T-helper 1 cell treated with Interleukin-12 subunit alpha and Interleukin-12 subunit beta and Interleukin-4 antibody, amounts not matched to agents 30 μg/mL and 1 μg/mL, for 36 hours (primary cell): ENCODE data around the gene NANP.
"Not testable (repeated sequence)": the region's sequence is repeated elsewhere in the genome, so short reads cannot be mapped to it uniquely, and the experiment has no call there.

Source experiments
- H3K27ac Mint-ChIP-seq: one replicate; pipeline ENCODE4 v1.8.0; 2021; ENCODE audit warnings: mild to moderate bottlenecking, mixed read lengths
- H3K27me3 Mint-ChIP-seq: one replicate; pipeline ENCODE4 v1.8.0; 2021; ENCODE audit warnings: low read depth, mixed read lengths
- H3K36me3 Mint-ChIP-seq: one replicate; pipeline ENCODE4 v1.8.0; 2021; ENCODE audit warnings: low read depth, mixed read lengths
- H3K4me1 Mint-ChIP-seq: one replicate; pipeline ENCODE4 v1.8.0; 2021; ENCODE audit warnings: low read depth, mixed read lengths
- H3K4me3 Mint-ChIP-seq: one replicate; pipeline ENCODE4 v1.8.0; 2021; ENCODE audit warnings: mild to moderate bottlenecking, moderate library complexity, mixed read lengths
- H3K9me3 Mint-ChIP-seq: one replicate; pipeline ENCODE4 v1.8.0; 2021; ENCODE audit warnings: mixed read lengths

The NANP gene

GRCh38 chr20:25623736-25624499 lies at the start of gene NANP:
Gene NANP, minus strand, starts transcription at chr20:25624014. Its CDS starts 66 bp downstream, at chr20:25623948.
- H3K4me1 Mint-ChIP-seq = peaks cover 28% of the 10 kb centered on the region
- peak within 1 kb of the TSS; percentile 90 for H3K4me3 Mint-ChIP-seq
- H3K27ac Mint-ChIP-seq = peak within 1 kb of the TSS; percentile 93
- H3K9me3 Mint-ChIP-seq = peaks cover 16% of the 10 kb centered on the region
- H3K36me3 Mint-ChIP-seq = peaks cover 12% of the 10 kb centered on the region
- H3K27me3 Mint-ChIP-seq = no peaks in the 10 kb centered on the region

- H3K36me3 Mint-ChIP-seq = peaks cover 39% of the 10 kb centered on the region
Observed at GRCh38 chr20:25672659-25673235, 48.9 kb upstream of the NANP start.

GRCh38 chr20:25669826-25670422 lies 46.1 kb upstream of the NANP start:
- peaks cover 18% of the 10 kb centered on the region for H3K36me3 Mint-ChIP-seq
- H3K27ac Mint-ChIP-seq = no peak overlapping the region
- H3K4me1 Mint-ChIP-seq = no peaks in the 10 kb centered on the region
- H3K9me3 Mint-ChIP-seq = no peaks in the 10 kb centered on the region
- no peaks in the 10 kb centered on the region for H3K27me3 Mint-ChIP-seq
- H3K4me3 Mint-ChIP-seq = no peak overlapping the region

More at GRCh38 chr20:25672659-25673235, 48.9 kb upstream of the NANP start:
- Mint-ChIP-seq H3K9me3 (no peaks in the 10 kb centered on the region), H3K4me1 (peaks cover 7% of the 10 kb centered on the region), H3K4me3 (no peak overlapping the region), H3K27ac (no peak overlapping the region), H3K27me3 (no peaks in the 10 kb centered on the region)

GRCh38 chr20:25668446-25668845 lies 44.6 kb upstream of the NANP start:
- H3K9me3 Mint-ChIP-seq = no peaks in the 10 kb centered on the region
- H3K36me3 Mint-ChIP-seq = peaks cover 6% of the 10 kb centered on the region
- H3K4me3 Mint-ChIP-seq = no peak overlapping the region
- H3K4me1 Mint-ChIP-seq = no peaks in the 10 kb centered on the region
- H3K27ac Mint-ChIP-seq = no peak overlapping the region
- H3K27me3 Mint-ChIP-seq = no peaks in the 10 kb centered on the region

- H3K27ac Mint-ChIP-seq = no peak overlapping the region
- no peaks in the 10 kb centered on the region for H3K27me3 Mint-ChIP-seq
Observed at GRCh38 chr20:25659999-25660398, 36.2 kb upstream of the NANP start.

GRCh38 chr20:25654487-25654886 lies 30.7 kb upstream of the NANP start:
- no peaks in the 10 kb centered on the region for H3K27me3 Mint-ChIP-seq
- H3K36me3 Mint-ChIP-seq = peaks cover 1% of the 10 kb centered on the region
- H3K9me3 Mint-ChIP-seq = no peaks in the 10 kb centered on the region
- H3K4me3 Mint-ChIP-seq = no peak overlapping the region
- H3K27ac Mint-ChIP-seq = no peak overlapping the region
- peaks cover 2% of the 10 kb centered on the region for H3K4me1 Mint-ChIP-seq

More at GRCh38 chr20:25659999-25660398, 36.2 kb upstream of the NANP start:
- Mint-ChIP-seq H3K4me3 (no peak overlapping the region), H3K36me3 (no peaks in the 10 kb centered on the region), H3K9me3 (no peaks in the 10 kb centered on the region), H3K4me1 (peaks cover 2% of the 10 kb centered on the region)

GRCh38 chr20:25652866-25653265 lies 29.1 kb upstream of the NANP start:
- not testable (repeated sequence) for H3K4me3 Mint-ChIP-seq, H3K27ac Mint-ChIP-seq, H3K36me3 Mint-ChIP-seq, H3K9me3 Mint-ChIP-seq, H3K27me3 Mint-ChIP-seq, H3K4me1 Mint-ChIP-seq

GRCh38 chr20:25644814-25645213 lies 21.0 kb upstream of the NANP start:
- Mint-ChIP-seq H3K4me1 (peaks cover 4% of the 10 kb centered on the region), H3K9me3 (peaks cover 6% of the 10 kb centered on the region), H3K27ac (no peak overlapping the region), H3K36me3 (peaks cover 21% of the 10 kb centered on the region), H3K27me3 (no peaks in the 10 kb centered on the region), H3K4me3 (no peak overlapping the region)

- H3K36me3 Mint-ChIP-seq = peaks cover 20% of the 10 kb centered on the region
- no peak overlapping the region for H3K27ac Mint-ChIP-seq
- H3K9me3 Mint-ChIP-seq = peaks cover 6% of the 10 kb centered on the region
- no peaks in the 10 kb centered on the region for H3K27me3 Mint-ChIP-seq
- no peak overlapping the region for H3K4me3 Mint-ChIP-seq
- H3K4me1 Mint-ChIP-seq = peaks cover 4% of the 10 kb centered on the region
Observed at GRCh38 chr20:25643716-25644115, 19.9 kb upstream of the NANP start.

GRCh38 chr20:25637247-25637646 lies 13.4 kb upstream of the NANP start:
- Mint-ChIP-seq H3K9me3 (peaks cover 18% of the 10 kb centered on the region), H3K4me1 (peaks cover 2% of the 10 kb centered on the region), H3K27ac (no peak overlapping the region), H3K4me3 (no peak overlapping the region), H3K36me3 (peaks cover 30% of the 10 kb centered on the region), H3K27me3 (no peaks in the 10 kb centered on the region)

- no peaks in the 10 kb centered on the region for H3K27me3 Mint-ChIP-seq
- no peak overlapping the region for H3K4me3 Mint-ChIP-seq
- H3K9me3 Mint-ChIP-seq = peaks cover 44% of the 10 kb centered on the region
- H3K4me1 Mint-ChIP-seq = peaks cover 2% of the 10 kb centered on the region
- peaks cover 26% of the 10 kb centered on the region for H3K36me3 Mint-ChIP-seq
- H3K27ac Mint-ChIP-seq = no peak overlapping the region
Observed at GRCh38 chr20:25632940-25633790, 9.4 kb upstream of the NANP start.

GRCh38 chr20:25630615-25631014 lies 6.8 kb upstream of the NANP start:
- H3K4me3 Mint-ChIP-seq, H3K27me3 Mint-ChIP-seq, H3K27ac Mint-ChIP-seq, H3K4me1 Mint-ChIP-seq: not testable (repeated sequence)
- peaks cover 22% of the 10 kb centered on the region for H3K36me3 Mint-ChIP-seq
- peaks cover 38% of the 10 kb centered on the region for H3K9me3 Mint-ChIP-seq

- Mint-ChIP-seq H3K4me3 (no peak overlapping the region), H3K4me1 (peaks cover 2% of the 10 kb centered on the region), H3K27ac (no peak overlapping the region), H3K9me3 (peaks cover 38% of the 10 kb centered on the region), H3K27me3 (no peaks in the 10 kb centered on the region), H3K36me3 (peaks cover 17% of the 10 kb centered on the region)
Observed at GRCh38 chr20:25629816-25630499, 6.1 kb upstream of the NANP start.

- Mint-ChIP-seq H3K27me3 (no peaks in the 10 kb centered on the region), H3K4me3 (no peak overlapping the region), H3K27ac (no peak overlapping the region), H3K4me1 (peaks cover 18% of the 10 kb centered on the region), H3K36me3 (peaks cover 12% of the 10 kb centered on the region), H3K9me3 (peaks cover 38% of the 10 kb centered on the region)
Observed at GRCh38 chr20:25626779-25627178, 3.0 kb upstream of the NANP start.
